Skin epidermis (tissue), 12 donors: ENCODE measurements around the gene APC.
"Not testable (repeated sequence)": the region's sequence is repeated elsewhere in the genome, so short reads cannot be mapped to it uniquely, and the experiment has no call there.

ENCODE experiments used
- H3K27ac ChIP-seq, 21 experiments: fragments of 200-600 bp; sonication (generic) in 11 of 21; one replicate each; pipeline ENCODE4 v1.5.0; 2020; ENCODE audit warnings: mild to moderate bottlenecking in 3 of 21, inconsistent platforms in 2 of 21, moderate library complexity in 2 of 21
- H3K4me3 ChIP-seq, 7 experiments: fragments of 200-600 bp; sonication (generic) in 2 of 7; one replicate each; pipeline ENCODE4 v1.5.0; 2020; ENCODE audit warnings: inconsistent platforms in 2 of 7, mild to moderate bottlenecking in 2 of 7, moderate library complexity in 1 of 7

APC gene

GRCh38 chr5:112711436-112711835 lies 26.2 kb upstream of the APC start:
- Histone ChIP-seq H3K4me3 (no peak overlapping the region), H3K27ac (no peak overlapping the region)

- Histone ChIP-seq H3K27ac (no peak overlapping the region), H3K4me3 (no peak overlapping the region)
Measured at GRCh38 chr5:112713206-112713605, 24.5 kb upstream of the APC start.

- not testable (repeated sequence) for H3K4me3 ChIP-seq, H3K27ac ChIP-seq
Measured at GRCh38 chr5:112716895-112717294, 20.8 kb upstream of the APC start.

DNA sequence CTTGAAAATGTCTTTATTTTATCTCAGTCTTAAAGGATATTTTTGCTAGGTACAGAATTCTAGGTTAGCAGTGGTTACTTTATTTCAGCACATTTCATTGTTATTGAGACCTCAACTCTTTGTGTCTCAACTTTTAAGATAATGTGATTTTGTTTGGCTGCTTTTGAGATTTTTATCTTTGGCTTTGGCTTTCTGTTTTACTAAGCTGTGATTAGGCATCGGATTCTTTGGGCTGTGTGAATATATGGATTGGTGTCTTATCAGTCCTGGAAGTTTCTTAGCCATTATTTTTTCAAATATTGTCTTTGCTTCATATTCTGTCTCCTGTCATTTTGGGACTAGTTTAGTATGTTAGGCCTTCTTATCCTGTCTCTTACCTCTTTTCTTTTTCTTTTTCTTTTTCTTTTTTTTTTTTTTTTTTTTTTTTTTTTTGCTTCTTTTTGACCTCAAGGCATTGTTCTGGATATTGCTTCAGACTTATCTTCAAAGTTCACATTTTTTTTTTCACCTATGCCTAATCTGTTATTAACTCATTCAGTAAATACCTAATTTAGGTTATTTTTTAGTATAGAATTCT lies 20.1 kb upstream of the APC start:
- Histone ChIP-seq H3K27ac (no peak overlapping the region), H3K4me3 (no peak overlapping the region)

DNA sequence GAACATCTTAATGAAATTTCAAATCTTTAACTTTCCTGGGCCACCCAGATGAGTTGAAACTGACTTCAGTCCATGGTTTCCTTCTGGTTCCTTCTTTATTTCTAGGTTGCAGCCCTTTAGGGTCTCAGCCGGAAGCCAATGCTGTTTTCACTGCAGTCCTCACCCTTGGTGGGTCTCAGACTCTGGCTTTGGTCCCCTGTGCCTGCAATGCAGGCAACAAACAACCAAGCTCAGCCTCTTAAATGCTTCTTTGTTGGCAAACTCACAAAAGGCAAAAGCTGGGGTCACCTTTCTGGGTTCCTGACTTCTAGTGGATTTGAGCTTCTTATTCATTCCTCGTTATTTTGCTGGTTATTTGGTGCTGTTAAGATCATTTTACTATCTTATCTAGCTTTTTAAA lies 19.3 kb upstream of the APC start:
- Histone ChIP-seq H3K27ac (no peak overlapping the region), H3K4me3 (no peak overlapping the region)

DNA sequence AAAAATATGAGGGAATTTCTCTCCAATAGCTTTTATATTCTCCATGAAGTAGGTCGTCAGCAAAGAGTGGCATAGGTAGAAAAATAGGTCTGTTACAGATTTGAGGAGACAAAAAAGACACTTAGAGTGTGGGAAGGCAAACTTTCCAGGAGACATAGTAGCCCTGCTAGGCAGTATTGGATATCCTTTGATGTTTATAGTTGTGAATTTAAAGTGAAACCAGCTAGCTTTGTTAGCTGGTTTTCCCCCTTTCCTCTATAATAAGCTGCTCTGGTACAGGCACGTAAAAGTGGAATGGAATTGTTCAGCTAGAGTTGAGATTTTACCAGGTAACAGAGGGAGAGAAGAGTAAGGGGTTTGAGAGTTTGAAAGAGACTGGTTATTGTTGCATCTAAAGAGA lies 17.1 kb upstream of the APC start:
- H3K27ac ChIP-seq: no peak overlapping the region
- H3K4me3 ChIP-seq: no peak overlapping the region

GRCh38 chr5:112724901-112725300 lies 12.8 kb upstream of the APC start:
- H3K27ac ChIP-seq: no peak overlapping the region
- H3K4me3 ChIP-seq: no peak overlapping the region

GRCh38 chr5:112729630-112730029 lies 8.1 kb upstream of the APC start:
- Histone ChIP-seq H3K27ac (no peak overlapping the region), H3K4me3 (no peak overlapping the region)

- Histone ChIP-seq H3K4me3 (no peak overlapping the region), H3K27ac (no peak overlapping the region)
Measured at GRCh38 chr5:112732131-112732530, 5.6 kb upstream of the APC start.

DNA sequence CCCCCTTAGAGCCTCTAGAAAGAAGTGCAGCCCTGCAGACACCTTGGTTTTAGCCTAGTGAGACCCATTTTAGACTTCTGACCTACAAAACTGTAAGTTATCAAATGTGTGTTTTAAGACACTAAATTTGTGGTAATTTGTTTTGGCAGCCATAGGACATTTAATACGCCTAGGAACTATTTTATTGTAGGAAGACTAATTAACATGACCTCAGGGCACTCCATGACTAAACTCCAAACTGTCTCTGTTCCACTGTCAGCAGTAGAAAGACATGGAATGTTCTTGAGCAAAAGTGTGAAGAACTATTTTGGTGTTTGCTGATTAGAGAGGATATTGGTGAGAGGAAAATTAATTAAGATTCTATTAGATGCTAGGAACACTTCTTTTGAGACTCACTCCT lies 4.1 kb upstream of the APC start:
- H3K27ac ChIP-seq: no peak overlapping the region

GRCh38 chr5:112734597-112734996 lies 3.1 kb upstream of the APC start:
- H3K27ac ChIP-seq: no peak overlapping the region
- no peak overlapping the region for H3K4me3 ChIP-seq

More for the DNA sequence above, 4.1 kb upstream of the APC start:
- no peak overlapping the region for H3K4me3 ChIP-seq

GRCh38 chr5:112735702-112736101 lies 2.0 kb upstream of the APC start:
- H3K4me3 ChIP-seq: no peak overlapping the region
- no peak overlapping the region for H3K27ac ChIP-seq

- H3K4me3 ChIP-seq: peak overlapping the region; percentile 48 to 67 (median 51)
- H3K27ac ChIP-seq: peak overlapping the region in 15 of 21 experiments; percentile 31 to 80 (median 59)
Measured at GRCh38 chr5:112737070-112737462, 619 bp upstream of the APC start.

DNA sequence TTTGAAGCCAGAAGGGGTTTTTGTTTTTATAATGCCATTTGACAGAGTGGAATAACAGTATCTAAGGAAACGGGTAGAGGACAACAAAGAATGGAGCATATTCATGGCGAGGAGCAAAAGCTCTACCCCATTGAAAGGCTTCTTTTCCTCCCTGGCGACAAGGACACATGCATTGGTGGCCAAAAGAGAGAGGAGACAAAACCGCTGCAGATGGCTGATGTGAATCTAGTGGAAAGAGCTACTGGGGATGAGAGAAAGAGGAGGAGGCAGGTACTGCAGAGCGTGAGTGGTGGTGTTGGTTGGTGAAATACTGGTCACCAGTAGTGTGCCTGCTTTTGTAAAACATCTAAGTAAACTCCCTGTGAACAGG lies 491 bp downstream of the APC start:
- Histone ChIP-seq H3K4me3 (peak overlapping the region; percentile 48 to 67 (median 51)), H3K27ac (peak overlapping the region in 15 of 21 experiments; percentile 30 to 80 (median 59))

GRCh38 chr5:112742424-112742823 lies 4.7 kb downstream of the APC start:
- no peak overlapping the region for H3K27ac ChIP-seq
- no peak overlapping the region for H3K4me3 ChIP-seq

GRCh38 chr5:112743631-112744030 lies 5.9 kb downstream of the APC start:
- Histone ChIP-seq H3K4me3 (no peak overlapping the region), H3K27ac (no peak overlapping the region)

DNA sequence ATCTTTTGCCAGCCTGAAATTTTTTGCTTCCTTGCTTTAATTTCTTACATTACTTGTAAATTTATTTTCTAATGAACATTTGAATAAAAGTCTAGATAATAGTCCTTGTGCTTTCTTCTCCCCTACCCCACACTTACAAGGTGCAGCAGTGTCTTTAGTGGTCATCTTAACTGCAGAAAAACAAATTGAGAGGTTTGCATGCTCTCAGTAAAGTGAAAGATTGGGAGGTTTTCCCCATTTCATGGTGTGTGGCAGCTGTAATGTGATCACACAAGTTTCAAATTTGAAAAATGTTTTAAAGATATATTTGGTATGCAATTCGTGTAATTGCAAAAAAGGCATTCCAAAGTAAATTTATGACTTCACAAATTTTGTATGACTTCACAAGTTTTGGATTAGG lies 14.7 kb downstream of the APC start:
- Histone ChIP-seq H3K27ac (no peak overlapping the region), H3K4me3 (no peak overlapping the region)

DNA sequence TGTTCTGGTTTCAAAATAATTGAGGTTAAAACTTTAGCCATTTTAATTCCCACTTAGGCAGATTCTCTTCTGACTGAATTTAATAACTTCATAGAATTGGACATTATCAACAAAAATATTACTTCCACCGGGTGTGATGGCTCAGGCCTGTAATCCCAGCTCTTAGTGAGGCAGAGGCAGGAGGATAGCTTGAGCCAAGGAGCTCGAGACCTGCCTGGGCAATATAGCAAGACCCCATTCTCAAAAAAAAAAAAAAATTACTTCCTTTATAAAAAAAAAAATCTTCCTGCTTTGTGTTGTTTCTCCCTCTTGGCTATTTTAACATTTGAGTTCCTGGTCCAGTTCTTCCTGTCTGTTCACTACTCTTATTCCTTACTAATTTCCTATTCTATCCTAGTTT lies 18.0 kb downstream of the APC start:
- H3K27ac ChIP-seq: no peak overlapping the region
- no peak overlapping the region for H3K4me3 ChIP-seq

GRCh38 chr5:112757468-112758208 lies 20.0 kb downstream of the APC start:
- H3K27ac ChIP-seq: peak overlapping the region in 3 of 21 experiments; percentile 4 to 45 (median 26)
- H3K4me3 ChIP-seq: no peak overlapping the region

GRCh38 chr5:112758676-112759075 lies 21.0 kb downstream of the APC start:
- Histone ChIP-seq H3K27ac (no peak overlapping the region), H3K4me3 (no peak overlapping the region)

DNA sequence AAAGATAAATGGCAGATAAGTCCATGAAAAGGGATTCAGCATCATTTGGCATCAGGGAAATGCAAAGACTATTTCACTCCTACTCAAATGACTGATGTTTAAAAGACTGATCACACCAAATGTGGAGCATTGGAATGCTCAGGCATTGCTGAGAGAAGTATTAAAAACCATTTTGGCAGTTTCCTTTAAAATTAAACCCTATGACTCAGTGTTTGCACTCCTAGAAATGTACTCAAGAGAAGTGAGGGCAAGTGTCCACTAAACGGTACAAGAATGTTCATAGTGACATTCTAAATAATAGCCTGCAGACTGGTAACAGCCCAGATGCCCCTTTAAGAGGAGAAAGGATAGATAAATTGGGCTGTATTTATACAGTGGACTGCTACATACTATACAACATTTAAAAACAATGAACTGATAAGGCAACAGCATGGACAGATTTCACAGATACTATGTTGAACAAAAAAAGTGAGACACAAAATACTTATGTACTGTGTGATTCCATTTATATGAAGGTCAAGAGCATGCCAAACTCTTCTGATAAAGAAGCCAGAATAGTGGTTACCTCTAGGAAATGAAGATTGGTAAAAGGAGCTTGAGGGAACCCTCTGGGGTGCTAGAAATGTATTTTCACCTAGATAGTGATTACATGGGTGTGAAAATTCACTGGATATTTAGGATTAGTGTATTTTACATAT lies 24.6 kb downstream of the APC start:
- no peak overlapping the region for H3K27ac ChIP-seq

More for the DNA sequence above, 24.6 kb downstream of the APC start:
- no peak overlapping the region for H3K4me3 ChIP-seq
